ENCODE results near the gene KLK15.

Gene KLK15

DNA sequence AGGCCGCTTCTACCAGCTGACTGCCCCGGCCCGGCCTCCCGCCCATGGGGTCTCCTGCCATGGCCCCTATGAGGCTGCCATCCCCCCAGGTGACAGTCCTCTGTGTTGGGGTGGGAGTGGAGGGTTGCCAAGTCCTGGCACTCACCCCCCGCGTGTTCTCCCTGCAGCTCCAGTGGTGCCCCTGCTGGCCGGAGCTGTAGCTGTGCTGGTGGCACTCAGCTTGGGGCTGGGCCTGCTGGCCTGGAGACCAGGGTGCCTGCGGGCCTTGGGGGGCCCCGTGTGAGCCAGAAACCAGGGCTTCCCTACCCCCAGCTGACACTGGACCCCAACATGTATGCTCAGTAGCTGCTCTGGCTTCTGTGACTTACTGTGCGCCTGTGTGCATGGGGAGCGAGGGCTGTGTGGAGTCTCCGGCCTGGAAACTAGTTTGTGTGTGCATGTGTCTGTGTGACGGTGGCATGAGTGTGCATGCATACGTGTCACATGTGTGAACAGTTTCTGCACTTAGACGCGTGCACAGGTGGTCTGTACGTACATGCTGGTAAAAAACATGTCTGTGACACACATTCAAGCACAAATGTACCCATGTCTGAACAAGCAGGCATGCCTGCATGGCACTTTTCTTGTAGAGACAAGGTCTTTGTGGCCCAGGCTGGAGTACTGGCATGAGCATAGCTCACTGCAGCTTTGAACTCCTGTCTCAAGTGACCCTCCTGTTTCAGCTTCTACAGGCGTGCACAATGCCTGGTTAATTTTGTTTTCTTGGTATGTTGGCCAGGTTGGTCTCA is 38.3 kb downstream of the KLK15 start:
- peak; percentile 8 for TF ChIP-seq CTCF (IDR thresholded peaks at IDR 0.05; ENCODE audit: extremely low read depth, insufficient read depth, missing control alignments)
- in situ Hi-C loops (cut with MboI; ENCODE audit: low pct_unique_long_range_greater_than_20kb, low sequenced_read_pairs, unreplicated experiment), result loop anchor here (10.0 to 25.0 kb wide), 3 partner anchors 120 to 433 kb away; partner anchors contain the start of genes KLK4 and NAPSA
- DNase-seq (ENCODE audit: low spot score), result peak; percentile 44

DNA sequence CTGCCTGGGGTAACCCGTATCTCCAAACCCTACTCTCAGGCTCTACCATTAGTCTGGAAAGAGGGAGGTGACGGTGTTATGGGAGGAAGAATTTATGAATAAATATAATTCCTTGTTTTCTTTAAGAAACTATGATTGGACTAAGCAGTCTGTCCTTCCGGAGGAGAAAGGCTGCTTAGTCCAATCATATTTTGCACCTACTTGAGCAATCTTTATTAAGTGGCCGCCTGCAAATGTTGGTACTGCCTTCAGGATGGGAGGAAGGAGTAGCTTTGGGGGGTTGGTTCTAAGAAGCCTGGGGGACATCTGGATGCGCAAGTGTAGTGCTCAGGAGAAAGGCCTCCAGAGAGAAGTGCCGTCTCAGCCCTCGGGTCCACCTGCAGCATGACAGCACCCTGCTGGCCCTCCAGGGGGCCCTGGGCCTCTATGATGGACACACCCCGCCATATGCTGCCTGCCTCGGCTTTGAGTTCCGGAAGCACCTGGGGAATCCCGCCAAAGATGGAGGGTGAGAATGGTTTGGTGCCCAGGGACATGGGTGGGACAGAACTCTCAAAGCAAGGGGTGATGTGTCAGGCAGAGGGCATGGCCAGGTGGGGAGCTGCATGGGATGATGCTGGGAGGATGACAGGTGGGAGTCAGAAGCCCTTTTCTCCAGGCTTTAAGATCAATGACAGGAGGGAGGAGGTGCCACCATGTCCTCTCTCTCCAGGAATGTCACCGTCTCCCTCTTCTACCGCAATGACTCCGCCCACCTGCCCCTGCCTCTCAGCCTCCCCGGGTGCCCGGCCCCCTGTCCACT is 39.1 kb downstream of the KLK15 start:
- DNase-seq (ENCODE audit: low spot score), result peak; percentile 76
- in situ Hi-C loops (cut with MboI; ENCODE audit: low pct_unique_long_range_greater_than_20kb, low sequenced_read_pairs, unreplicated experiment), result loop anchor here (10.0 to 25.0 kb wide), 3 partner anchors 121 to 432 kb away; partner anchors contain the start of genes KLK4 and NAPSA
- TF ChIP-seq CTCF (IDR thresholded peaks at IDR 0.05; ENCODE audit: extremely low read depth, insufficient read depth, missing control alignments), result peak; percentile 47

GRCh38 chr19:50793558-50794065 is 39.8 kb downstream of the KLK15 start:
- no peak for TF ChIP-seq CTCF (IDR thresholded peaks at IDR 0.05; ENCODE audit: extremely low read depth, insufficient read depth, missing control alignments)
- in situ Hi-C loops (cut with MboI; ENCODE audit: low pct_unique_long_range_greater_than_20kb, low sequenced_read_pairs, unreplicated experiment), result loop anchor here (10.0 to 25.0 kb wide), 3 partner anchors 121 to 431 kb away; partner anchors contain the start of genes KLK4 and NAPSA
- no peak for DNase-seq (ENCODE audit: low spot score)

GRCh38 chr19:50792272-50793250 is 40.8 kb downstream of the KLK15 start:
- in situ Hi-C loops (cut with MboI; ENCODE audit: low pct_unique_long_range_greater_than_20kb, low sequenced_read_pairs, unreplicated experiment), result loop anchor here (10.0 to 25.0 kb wide), 3 partner anchors 122 to 430 kb away; partner anchors contain the start of genes KLK4 and NAPSA
- DNase-seq (ENCODE audit: low spot score), result no peak
- no peak for TF ChIP-seq CTCF (IDR thresholded peaks at IDR 0.05; ENCODE audit: extremely low read depth, insufficient read depth, missing control alignments)

- in situ Hi-C loops (cut with MboI; ENCODE audit: low pct_unique_long_range_greater_than_20kb, low sequenced_read_pairs, unreplicated experiment), result loop anchor here (10.0 to 25.0 kb wide), 3 partner anchors 123 to 429 kb away; partner anchors contain the start of genes KLK4 and NAPSA
- DNase-seq (ENCODE audit: low spot score), result no peak
- no peak for TF ChIP-seq CTCF (IDR thresholded peaks at IDR 0.05; ENCODE audit: extremely low read depth, insufficient read depth, missing control alignments)
These were observed 41.6 kb downstream of the KLK15 start for GRCh38 chr19:50791594-50792271.

Data from GM13977 (cell line).